Activated CD4-positive, alpha-beta memory T cell treated with anti-CD3 and anti-CD28 coated beads, Interleukin-2, amount 10 ng/mL, durations not matched to agents 7 days and 5 days (primary cell): ENCODE measurements around the gene XYLT1. TPM values are rescaled to one million over a fixed set of nuclear protein-coding genes. Genes with fewer than 3 reads are reported as not detected.
A peak's percentile ranks its signal among the peaks of the same experiment; 100 is the strongest.

Source experiments
- CTCF ChIA-PET: fragments of 350-600 bp; sonication (Branson Sonifier 250); formaldehyde crosslinking; loops from one replicate; lab custom pipeline; 2021; ENCODE audit warnings: antibody characterized with exemption, inconsistent platforms; lab: Charles Lee
- POLR2A ChIA-PET: fragments of 350-600 bp; sonication (Branson Sonifier 250); formaldehyde crosslinking; loops from one replicate; lab custom pipeline; 2021; ENCODE audit warnings: antibody characterized with exemption; lab: Charles Lee
- DNase-seq: peaks from one replicate; pipeline ENCODE4 v3.0.0-alpha.2; 2020
- H3K27ac Mint-ChIP-seq: one replicate; pipeline ENCODE4 v1.8.0; 2021; ENCODE audit warnings: mild to moderate bottlenecking, mixed read lengths
- H3K27me3 Mint-ChIP-seq: one replicate; pipeline ENCODE4 v1.8.0; 2021; ENCODE audit warnings: mixed read lengths
- H3K36me3 Mint-ChIP-seq: one replicate; pipeline ENCODE4 v1.8.0; 2021; ENCODE audit warnings: low read depth, mixed read lengths
- H3K4me1 Mint-ChIP-seq: one replicate; pipeline ENCODE4 v1.8.0; 2021; ENCODE audit warnings: mixed read lengths
- H3K4me3 Mint-ChIP-seq: one replicate; pipeline ENCODE4 v1.8.0; 2021; ENCODE audit warnings: mild to moderate bottlenecking, mixed read lengths
- H3K9me3 Mint-ChIP-seq: one replicate; pipeline ENCODE4 v1.8.0; 2021; ENCODE audit warnings: mixed read lengths
- total RNA-seq, 2 experiments: library from RNA; stranded (reverse); gene quantifications; one replicate each; pipeline ENCODE4 v1.2.3, GENCODE V29; 2021

XYLT1 gene
- total RNA-seq, 2 experiments from 2014 or later: 30.2 to 34.9 TPM

GRCh38 chr16:17350207-17350606 lies 120.6 kb downstream of the XYLT1 start:
- Mint-ChIP-seq H3K9me3 (no peaks in the 10 kb centered on the region), H3K27me3 (no peaks in the 10 kb centered on the region), H3K4me3 (no peak overlapping the region), H3K4me1 (peaks cover 60% of the 10 kb centered on the region), H3K36me3 (peaks cover 57% of the 10 kb centered on the region), H3K27ac (no peak overlapping the region)
- DNase-seq: no peak
- CTCF ChIA-PET: interaction anchor here (1.4 kb wide), 1 partner anchor 10 kb away, joined by 7 read pairs; no protein-coding TSS in a partner anchor
- POLR2A ChIA-PET: no interaction called here

- H3K9me3 Mint-ChIP-seq: no peaks in the 10 kb centered on the region
- no peak for DNase-seq
- peaks cover 71% of the 10 kb centered on the region for H3K4me1 Mint-ChIP-seq
- peak overlapping the region; percentile 98 for H3K27ac Mint-ChIP-seq
- no peak overlapping the region for H3K4me3 Mint-ChIP-seq
- H3K36me3 Mint-ChIP-seq: peaks cover 47% of the 10 kb centered on the region
- ChIA-PET POLR2A (interaction anchor here (2.5 to 10.5 kb wide), 3 partner anchors 16 to 120 kb away, joined by 12 to 353 read pairs (median 21); partner anchors contain the start of gene XYLT1), CTCF (interaction anchor here (3.9 kb wide), 1 partner anchor 20 kb away, joined by 23 read pairs; no protein-coding TSS in a partner anchor)
- no peaks in the 10 kb centered on the region for H3K27me3 Mint-ChIP-seq
These were observed 121.9 kb downstream of the XYLT1 start for GRCh38 chr16:17348826-17349225.

GRCh38 chr16:17348042-17348783 lies 122.5 kb downstream of the XYLT1 start:
- Mint-ChIP-seq H3K27me3 (no peaks in the 10 kb centered on the region), H3K27ac (peak overlapping the region; percentile 98), H3K9me3 (no peaks in the 10 kb centered on the region), H3K4me3 (no peak overlapping the region), H3K4me1 (peaks cover 73% of the 10 kb centered on the region), H3K36me3 (peaks cover 46% of the 10 kb centered on the region)
- CTCF ChIA-PET: interaction anchor here (0.7 to 3.9 kb wide), 7 partner anchors 11 to 535 kb away, joined by 3 to 23 read pairs (median 4); no protein-coding TSS in a partner anchor
- no peak for DNase-seq
- POLR2A ChIA-PET: interaction anchor here (0.8 to 10.5 kb wide), 9 partner anchors 17 to 124 kb away, joined by 3 to 353 read pairs (median 5); partner anchors contain the start of gene XYLT1

- peak overlapping the region; percentile 98 for H3K27ac Mint-ChIP-seq
- ChIA-PET POLR2A (interaction anchor here (0.8 to 10.5 kb wide), 17 partner anchors 15 to 1420 kb away, joined by 3 to 353 read pairs (median 3); partner anchors contain the start of gene XYLT1), CTCF (interaction anchor here (0.7 to 3.9 kb wide), 9 partner anchors 12 to 534 kb away, joined by 3 to 23 read pairs (median 4); no protein-coding TSS in a partner anchor)
- H3K27me3 Mint-ChIP-seq: no peaks in the 10 kb centered on the region
- peaks cover 77% of the 10 kb centered on the region for H3K4me1 Mint-ChIP-seq
- peaks cover 40% of the 10 kb centered on the region for H3K36me3 Mint-ChIP-seq
- DNase-seq: no peak
- H3K4me3 Mint-ChIP-seq: no peak overlapping the region
- H3K9me3 Mint-ChIP-seq: no peaks in the 10 kb centered on the region
These were observed 123.1 kb downstream of the XYLT1 start for GRCh38 chr16:17347624-17348023.

- ChIA-PET CTCF (interaction anchor here (0.7 to 3.9 kb wide), 10 partner anchors 13 to 534 kb away, joined by 3 to 23 read pairs (median 4); no protein-coding TSS in a partner anchor), POLR2A (interaction anchor here (0.6 to 10.5 kb wide), 22 partner anchors 14 to 1420 kb away, joined by 3 to 353 read pairs (median 3); partner anchors contain the start of gene XYLT1)
- Mint-ChIP-seq H3K9me3 (no peaks in the 10 kb centered on the region), H3K4me1 (peaks cover 79% of the 10 kb centered on the region), H3K4me3 (peak overlapping the region; percentile 41), H3K27ac (peak overlapping the region; percentile 98), H3K27me3 (no peaks in the 10 kb centered on the region), H3K36me3 (peaks cover 39% of the 10 kb centered on the region)
- DNase-seq: peak; percentile 60
These were observed 123.9 kb downstream of the XYLT1 start for GRCh38 chr16:17346621-17347569.

GRCh38 chr16:17345043-17345442 lies 125.7 kb downstream of the XYLT1 start:
- Mint-ChIP-seq H3K4me3 (no peak overlapping the region), H3K9me3 (no peaks in the 10 kb centered on the region), H3K36me3 (peaks cover 40% of the 10 kb centered on the region), H3K27me3 (no peaks in the 10 kb centered on the region), H3K27ac (peak overlapping the region; percentile 82), H3K4me1 (peaks cover 90% of the 10 kb centered on the region)
- ChIA-PET CTCF (interaction anchor here (0.6 to 1.6 kb wide), 7 partner anchors 15 to 151 kb away, joined by 3 to 6 read pairs (median 3); no protein-coding TSS in a partner anchor), POLR2A (interaction anchor here (0.9 to 10.5 kb wide), 2 partner anchors 20 to 72 kb away, joined by 3 to 353 read pairs; no protein-coding TSS in a partner anchor)
- no peak for DNase-seq

GRCh38 chr16:17343728-17344127 lies 127.0 kb downstream of the XYLT1 start:
- no peak overlapping the region for H3K4me3 Mint-ChIP-seq
- H3K36me3 Mint-ChIP-seq: peaks cover 35% of the 10 kb centered on the region
- H3K27me3 Mint-ChIP-seq: no peaks in the 10 kb centered on the region
- H3K27ac Mint-ChIP-seq: peak overlapping the region; percentile 90
- peaks cover 85% of the 10 kb centered on the region for H3K4me1 Mint-ChIP-seq
- H3K9me3 Mint-ChIP-seq: no peaks in the 10 kb centered on the region
- POLR2A ChIA-PET: interaction anchor here (0.8 to 10.5 kb wide), 7 partner anchors 21 to 130 kb away, joined by 3 to 353 read pairs (median 4); partner anchors contain the start of gene XYLT1
- DNase-seq: no peak
- CTCF ChIA-PET: interaction anchor here (1.2 to 1.5 kb wide), 3 partner anchors 21 to 73 kb away, joined by 3 to 6 read pairs (median 5); no protein-coding TSS in a partner anchor

GRCh38 chr16:17343028-17343427 lies 127.7 kb downstream of the XYLT1 start:
- Mint-ChIP-seq H3K4me3 (peak overlapping the region; percentile 34), H3K9me3 (no peaks in the 10 kb centered on the region), H3K27ac (peak overlapping the region; percentile 90), H3K4me1 (peaks cover 79% of the 10 kb centered on the region), H3K27me3 (no peaks in the 10 kb centered on the region), H3K36me3 (peaks cover 31% of the 10 kb centered on the region)
- POLR2A ChIA-PET: interaction anchor here (0.8 to 10.5 kb wide), 13 partner anchors 13 to 130 kb away, joined by 3 to 353 read pairs (median 3); partner anchors contain the start of gene XYLT1
- DNase-seq: peak; percentile 74
- CTCF ChIA-PET: interaction anchor here (1.1 to 1.5 kb wide), 4 partner anchors 22 to 127 kb away, joined by 3 to 6 read pairs (median 4); no protein-coding TSS in a partner anchor

- DNase-seq: peak; percentile 42
- ChIA-PET CTCF (interaction anchor here (1.0 to 1.5 kb wide), 2 partner anchors 23 to 27 kb away, joined by 5 to 6 read pairs; no protein-coding TSS in a partner anchor), POLR2A (interaction anchor here (0.9 to 10.5 kb wide), 8 partner anchors 14 to 128 kb away, joined by 3 to 353 read pairs (median 3); partner anchors contain the start of gene XYLT1)
- Mint-ChIP-seq H3K27ac (peak overlapping the region; percentile 90), H3K36me3 (peaks cover 22% of the 10 kb centered on the region), H3K4me1 (peaks cover 71% of the 10 kb centered on the region), H3K27me3 (no peaks in the 10 kb centered on the region), H3K4me3 (peak overlapping the region; percentile 37), H3K9me3 (no peaks in the 10 kb centered on the region)
These were observed 128.7 kb downstream of the XYLT1 start for GRCh38 chr16:17342031-17342430.

- POLR2A ChIA-PET: interaction anchor here (4.3 to 10.5 kb wide), 2 partner anchors 24 to 129 kb away, joined by 15 to 353 read pairs; partner anchors contain the start of gene XYLT1
- DNase-seq: no peak
- CTCF ChIA-PET: interaction anchor here (1.5 kb wide), 2 partner anchors 10 to 29 kb away, joined by 7 to 15 read pairs; no protein-coding TSS in a partner anchor
- no peaks in the 10 kb centered on the region for H3K9me3 Mint-ChIP-seq
- H3K4me3 Mint-ChIP-seq: peak overlapping the region; percentile 29
- peaks cover 22% of the 10 kb centered on the region for H3K36me3 Mint-ChIP-seq
- no peaks in the 10 kb centered on the region for H3K27me3 Mint-ChIP-seq
- peak overlapping the region; percentile 90 for H3K27ac Mint-ChIP-seq
- H3K4me1 Mint-ChIP-seq: peaks cover 58% of the 10 kb centered on the region
These were observed 130.0 kb downstream of the XYLT1 start for GRCh38 chr16:17340804-17341203.

GRCh38 chr16:17339764-17340541 lies 130.8 kb downstream of the XYLT1 start:
- ChIA-PET CTCF (interaction anchor here (1.5 kb wide), 2 partner anchors 11 to 30 kb away, joined by 7 to 15 read pairs; no protein-coding TSS in a partner anchor), POLR2A (interaction anchor here (4.3 to 10.5 kb wide), 2 partner anchors 25 to 130 kb away, joined by 15 to 353 read pairs; partner anchors contain the start of gene XYLT1)
- Mint-ChIP-seq H3K27ac (peak overlapping the region; percentile 33), H3K4me1 (peaks cover 54% of the 10 kb centered on the region), H3K27me3 (no peaks in the 10 kb centered on the region), H3K9me3 (no peaks in the 10 kb centered on the region), H3K36me3 (peaks cover 22% of the 10 kb centered on the region), H3K4me3 (no peak overlapping the region)
- DNase-seq: no peak
